ENCODE data around the gene RAB7A. TPM values are rescaled to one million over a fixed set of nuclear protein-coding genes. Genes with fewer than 3 reads are reported as not detected.

The RAB7A gene
- total RNA-seq (2014; rRNA removed; shearing (Covaris generic)) = 50.8 and 57.8 TPM in 2 replicates
- polyA plus RNA-seq (2014; cell fraction: nucleus; rRNA removed) = 24.6 and 27.5 TPM in 2 replicates

- DNase-seq (ENCODE audit: extremely low read depth, low read depth) = peak; percentile 94
These were observed at the start of gene RAB7A for GRCh38 chr3:128726023-128727016. Gene RAB7A, plus strand, starts transcription at chr3:128726183. Its CDS starts 69,185 bp downstream, at chr3:128795368.

- DNase-seq (ENCODE audit: extremely low read depth, low read depth) = no peak
These were observed 46.6 kb upstream of the RAB7A start for GRCh38 chr3:128679338-128679737.

GRCh38 chr3:128680603-128681368, 45.2 kb upstream of the RAB7A start:
- DNase-seq (ENCODE audit: extremely low read depth, low read depth) = peak; percentile 95

- no peak for DNase-seq (ENCODE audit: extremely low read depth, low read depth)
These were observed 44.6 kb upstream of the RAB7A start for GRCh38 chr3:128681369-128681829.

- DNase-seq (ENCODE audit: extremely low read depth, low read depth) = no peak
These were observed 42.0 kb upstream of the RAB7A start for GRCh38 chr3:128683957-128684356.

- no peak for DNase-seq (ENCODE audit: extremely low read depth, low read depth)
These were observed 40.8 kb upstream of the RAB7A start for GRCh38 chr3:128684986-128685726.

GRCh38 chr3:128686465-128686864, 39.5 kb upstream of the RAB7A start:
- no peak for DNase-seq (ENCODE audit: extremely low read depth, low read depth)

GRCh38 chr3:128689060-128689459, 36.9 kb upstream of the RAB7A start:
- DNase-seq (ENCODE audit: extremely low read depth, low read depth) = no peak

GRCh38 chr3:128693696-128694095, 32.3 kb upstream of the RAB7A start:
- DNase-seq (ENCODE audit: extremely low read depth, low read depth) = no peak

GRCh38 chr3:128697341-128697740, 28.6 kb upstream of the RAB7A start:
- DNase-seq (ENCODE audit: extremely low read depth, low read depth) = no peak

- no peak for DNase-seq (ENCODE audit: extremely low read depth, low read depth)
These were observed 27.6 kb upstream of the RAB7A start for GRCh38 chr3:128698211-128699047.

- DNase-seq (ENCODE audit: extremely low read depth, low read depth) = no peak
These were observed 24.4 kb upstream of the RAB7A start for GRCh38 chr3:128701342-128702212.

- DNase-seq (ENCODE audit: extremely low read depth, low read depth) = no peak
These were observed 23.6 kb upstream of the RAB7A start for GRCh38 chr3:128702391-128702790.

- no peak for DNase-seq (ENCODE audit: extremely low read depth, low read depth)
These were observed 22.4 kb upstream of the RAB7A start for GRCh38 chr3:128703561-128703960.

GRCh38 chr3:128706086-128706615, 19.8 kb upstream of the RAB7A start:
- no peak for DNase-seq (ENCODE audit: extremely low read depth, low read depth)

- DNase-seq (ENCODE audit: extremely low read depth, low read depth) = no peak
These were observed 18.0 kb upstream of the RAB7A start for GRCh38 chr3:128707928-128708494.

- no peak for DNase-seq (ENCODE audit: extremely low read depth, low read depth)
These were observed 16.9 kb upstream of the RAB7A start for GRCh38 chr3:128709038-128709437.
